ENCODE data around the gene ADAM8. TPM values are rescaled to one million over a fixed set of nuclear protein-coding genes. Genes with fewer than 3 reads are reported as not detected.
A peak's percentile ranks its signal among the peaks of the same experiment; 100 is the strongest.

Gene ADAM8
- total RNA-seq, 1 donor from 2014 or later, result 16.9 TPM

GRCh38 chr10:133260895-133261725, 15.6 kb downstream of the ADAM8 start:
- no peak for DNase-seq (ENCODE audit: low spot score in 2 of 2, unreplicated experiment in 2 of 2)
- Mint-ChIP-seq H3K9me3 (no peaks in the 10 kb centered on the region), H3K4me1 (peaks cover 11% of the 10 kb centered on the region), H3K27me3 (ENCODE audit: low read depth) (peaks cover 19% of the 10 kb centered on the region), H3K27ac (no peak overlapping the region), H3K36me3 (no peaks in the 10 kb centered on the region), H3K4me3 (peak overlapping the region; percentile 68)
- no peak for TF ChIP-seq CTCF (IDR thresholded peaks at IDR 0.05; ENCODE audit: unreplicated experiment)

GRCh38 chr10:133259602-133259989, 17.1 kb downstream of the ADAM8 start:
- Mint-ChIP-seq H3K4me1 (peaks cover 14% of the 10 kb centered on the region), H3K27me3 (ENCODE audit: low read depth) (peaks cover 15% of the 10 kb centered on the region), H3K4me3 (peak overlapping the region; percentile 68), H3K27ac (no peak overlapping the region), H3K36me3 (no peaks in the 10 kb centered on the region), H3K9me3 (no peaks in the 10 kb centered on the region)
- no peak for TF ChIP-seq CTCF (IDR thresholded peaks at IDR 0.05; ENCODE audit: unreplicated experiment)
- no peak for DNase-seq (ENCODE audit: low spot score in 2 of 2, unreplicated experiment in 2 of 2)

DNA sequence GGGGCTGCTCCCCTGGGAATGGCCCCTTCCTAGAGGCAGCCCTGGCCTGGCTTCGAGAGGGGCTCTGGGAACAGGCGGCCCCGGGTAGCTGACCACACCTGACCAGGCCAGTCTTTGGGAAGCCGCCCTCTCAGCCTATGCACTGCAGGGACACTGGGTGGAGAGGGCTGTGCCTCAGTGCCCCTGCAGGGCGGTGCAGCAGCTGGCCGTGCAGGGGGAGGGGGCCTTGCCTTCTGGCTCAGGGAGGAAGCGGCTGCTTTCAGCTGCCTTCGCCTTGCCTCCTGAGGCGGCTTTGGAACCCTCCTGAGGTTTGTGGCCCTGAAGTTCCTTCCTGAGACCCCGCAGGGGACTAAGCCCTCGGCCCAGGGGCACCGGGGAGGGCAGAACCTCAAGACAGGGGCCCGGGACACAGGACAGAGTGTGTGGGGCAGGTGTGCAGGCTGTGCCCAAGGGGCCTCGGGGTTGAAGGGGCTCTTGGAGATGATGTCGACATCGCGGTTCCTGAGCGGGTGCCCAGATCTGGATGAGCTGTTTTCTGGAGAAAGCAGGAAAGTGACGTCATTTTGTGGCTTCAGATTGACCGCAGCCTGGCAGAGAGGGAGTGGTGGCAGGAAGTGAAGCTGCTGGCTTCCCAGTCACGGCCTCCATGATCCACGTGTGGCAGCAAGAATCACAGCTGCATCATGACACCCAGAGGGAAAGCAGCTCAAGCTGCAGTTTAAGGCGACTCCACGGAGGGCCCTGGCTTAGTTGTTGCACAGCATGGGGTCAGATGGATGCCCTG, 17.7 kb downstream of the ADAM8 start:
- H3K4me3 Mint-ChIP-seq, result no peak overlapping the region
- peaks cover 18% of the 10 kb centered on the region for H3K4me1 Mint-ChIP-seq
- H3K27ac Mint-ChIP-seq, result no peak overlapping the region
- no peak for DNase-seq (ENCODE audit: low spot score in 2 of 2, unreplicated experiment in 2 of 2)
- no peak for TF ChIP-seq CTCF (IDR thresholded peaks at IDR 0.05; ENCODE audit: unreplicated experiment)
- H3K36me3 Mint-ChIP-seq, result no peaks in the 10 kb centered on the region
- H3K27me3 Mint-ChIP-seq (ENCODE audit: low read depth), result peaks cover 16% of the 10 kb centered on the region
- no peaks in the 10 kb centered on the region for H3K9me3 Mint-ChIP-seq

GRCh38 chr10:133258066-133258817, 18.4 kb downstream of the ADAM8 start:
- no peak for DNase-seq (ENCODE audit: low spot score in 2 of 2, unreplicated experiment in 2 of 2)
- Mint-ChIP-seq H3K27ac (no peak overlapping the region), H3K9me3 (no peaks in the 10 kb centered on the region), H3K4me1 (peaks cover 20% of the 10 kb centered on the region), H3K4me3 (no peak overlapping the region), H3K36me3 (no peaks in the 10 kb centered on the region), H3K27me3 (ENCODE audit: low read depth) (peaks cover 12% of the 10 kb centered on the region)
- TF ChIP-seq CTCF (IDR thresholded peaks at IDR 0.05; ENCODE audit: unreplicated experiment), result no peak

DNA sequence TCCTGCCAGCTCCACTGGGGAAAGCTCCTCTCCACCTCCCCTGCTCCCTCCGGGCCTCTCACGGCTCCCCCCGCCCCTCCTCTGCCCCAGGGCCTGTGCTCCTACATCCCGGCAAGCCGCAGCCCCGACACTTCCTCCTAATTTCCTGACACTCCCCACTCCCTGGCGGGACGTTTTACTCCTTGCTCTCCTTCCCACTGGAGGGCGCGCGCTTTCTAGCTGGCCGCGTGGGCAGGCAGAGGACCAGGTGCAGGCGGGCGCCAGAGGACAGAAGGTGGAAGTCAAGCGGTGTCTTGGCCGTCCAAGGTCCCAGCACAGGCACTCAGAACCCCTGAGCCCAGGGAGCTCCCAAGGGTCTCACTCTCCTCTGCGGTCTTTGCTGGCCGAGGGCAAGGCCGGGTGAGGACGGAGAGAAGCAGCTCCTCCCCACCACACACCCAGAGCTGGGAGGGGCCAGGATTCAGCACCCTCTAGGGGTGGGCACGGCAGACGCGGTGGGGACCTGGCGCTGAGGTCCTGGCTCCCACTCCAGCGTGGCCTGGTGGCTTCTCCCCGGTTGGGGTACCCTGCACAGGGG, 19.1 kb downstream of the ADAM8 start:
- DNase-seq (ENCODE audit: low spot score in 2 of 2, unreplicated experiment in 2 of 2), result no peak
- peaks cover 20% of the 10 kb centered on the region for H3K4me1 Mint-ChIP-seq
- peak overlapping the region; percentile 53 for H3K4me3 Mint-ChIP-seq
- no peak overlapping the region for H3K27ac Mint-ChIP-seq
- H3K36me3 Mint-ChIP-seq, result no peaks in the 10 kb centered on the region
- peaks cover 11% of the 10 kb centered on the region for H3K27me3 Mint-ChIP-seq (ENCODE audit: low read depth)
- no peaks in the 10 kb centered on the region for H3K9me3 Mint-ChIP-seq
- TF ChIP-seq CTCF (IDR thresholded peaks at IDR 0.05; ENCODE audit: unreplicated experiment), result no peak
